HG03097 (cell line): ENCODE data around the gene PSORS1C1.

Experiments
- ATAC-seq: cut with Tn5 transposase; IDR thresholded peaks from one replicate; pipeline ENCODE4 v1.9.1; 2021; ENCODE audit not compliant: unreplicated experiment, low FRiP score

PSORS1C1 gene

DNA sequence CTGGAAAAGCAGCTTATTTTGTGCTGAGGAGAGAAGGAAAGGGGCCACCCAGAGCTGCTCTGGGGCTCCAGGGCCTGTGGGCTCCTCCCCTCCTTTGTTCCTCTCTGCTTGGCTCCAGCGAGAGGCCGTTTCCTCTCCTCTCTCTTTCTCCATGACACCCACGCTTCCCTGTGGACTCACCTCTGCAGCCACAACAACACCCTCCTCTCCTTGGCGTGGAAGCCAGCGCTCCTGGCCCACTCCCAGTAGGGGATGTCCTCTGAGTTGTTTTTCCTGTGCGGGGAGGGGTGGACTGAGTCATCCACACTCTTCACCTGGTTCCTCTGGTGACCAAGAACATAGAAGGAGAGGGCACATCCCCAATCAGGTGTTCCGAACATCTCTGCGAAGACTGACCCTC is 10.6 kb downstream of the PSORS1C1 start:
- ATAC-seq = no peak

DNA sequence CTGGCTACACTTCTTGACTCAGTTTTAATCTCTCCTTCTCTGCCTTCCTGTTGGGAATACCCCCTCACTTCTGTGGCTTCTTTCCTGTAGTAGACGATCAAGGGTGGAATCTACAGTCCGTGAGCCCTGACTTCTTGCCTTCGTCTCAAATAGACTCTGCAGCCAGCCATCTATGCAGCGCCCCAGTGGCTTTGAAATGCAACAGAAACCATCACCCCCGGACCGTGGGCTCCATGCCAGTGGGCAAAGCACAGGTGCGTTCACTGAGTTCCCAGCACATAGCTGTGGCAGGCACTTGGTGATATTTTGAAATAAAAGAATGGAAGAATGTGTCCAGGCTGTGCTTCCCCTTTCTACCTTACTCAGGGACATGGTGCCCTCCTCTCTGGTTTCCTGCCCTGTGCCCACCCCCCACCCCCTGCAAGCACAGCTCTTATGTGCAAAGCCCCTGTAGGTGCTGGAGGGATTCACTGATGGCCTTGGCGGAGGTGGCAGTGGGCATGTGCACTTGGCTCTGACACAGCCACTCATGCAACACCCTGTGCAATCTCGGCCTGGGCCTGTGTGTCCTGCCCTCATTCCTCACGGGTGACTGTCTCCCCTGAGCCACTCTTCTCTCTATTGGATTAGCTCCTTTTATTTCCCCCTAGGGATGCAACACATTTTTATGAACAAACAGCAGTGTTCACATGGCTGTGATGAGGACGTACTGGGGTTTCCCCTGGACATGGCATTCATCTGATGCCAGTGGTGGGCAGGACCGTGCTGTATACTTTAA is 11.2 kb downstream of the PSORS1C1 start:
- no peak for ATAC-seq

- ATAC-seq = no peak
Measured at GRCh38 chr6:31126396-31127175, 12.0 kb downstream of the PSORS1C1 start.

- no peak for ATAC-seq
Measured at GRCh38 chr6:31128093-31128676, 13.6 kb downstream of the PSORS1C1 start.

- ATAC-seq = no peak
Measured at GRCh38 chr6:31129130-31129529, 14.5 kb downstream of the PSORS1C1 start.

GRCh38 chr6:31130751-31131150 is 16.2 kb downstream of the PSORS1C1 start:
- no peak for ATAC-seq

GRCh38 chr6:31131595-31131994 is 17.0 kb downstream of the PSORS1C1 start:
- no peak for ATAC-seq

GRCh38 chr6:31132806-31133205 is 18.2 kb downstream of the PSORS1C1 start:
- no peak for ATAC-seq

- no peak for ATAC-seq
Measured at GRCh38 chr6:31135710-31136109, 21.1 kb downstream of the PSORS1C1 start.

DNA sequence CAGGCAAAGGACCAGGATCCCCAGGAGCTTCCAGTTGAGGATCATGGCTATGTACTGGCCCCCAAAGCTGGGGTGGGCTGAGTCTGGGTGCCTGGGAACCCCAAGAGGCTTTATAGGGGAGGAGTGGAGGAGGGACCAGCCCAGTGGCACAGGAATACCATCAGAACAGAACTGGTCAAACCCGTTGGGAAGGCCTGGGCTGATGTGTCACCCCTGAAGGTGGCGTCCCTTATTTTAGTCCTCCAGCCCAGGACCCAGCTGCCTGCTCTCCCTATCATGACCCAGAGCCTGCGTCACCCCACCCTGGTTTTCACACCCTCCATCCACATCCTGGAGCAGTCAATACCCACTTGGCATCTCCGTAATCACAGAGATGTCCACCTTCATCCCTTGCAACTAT is 24.4 kb downstream of the PSORS1C1 start, which contains the start of gene PSORS1C2:
PSORS1C2 (minus strand) TSS at position 85 of the 400 bp plus-strand sequence; CDS start at position 45, 40 bp downstream.
- ATAC-seq = no peak

- ATAC-seq = no peak
Measured at GRCh38 chr6:31139599-31139998, 25.0 kb downstream of the PSORS1C1 start.

DNA sequence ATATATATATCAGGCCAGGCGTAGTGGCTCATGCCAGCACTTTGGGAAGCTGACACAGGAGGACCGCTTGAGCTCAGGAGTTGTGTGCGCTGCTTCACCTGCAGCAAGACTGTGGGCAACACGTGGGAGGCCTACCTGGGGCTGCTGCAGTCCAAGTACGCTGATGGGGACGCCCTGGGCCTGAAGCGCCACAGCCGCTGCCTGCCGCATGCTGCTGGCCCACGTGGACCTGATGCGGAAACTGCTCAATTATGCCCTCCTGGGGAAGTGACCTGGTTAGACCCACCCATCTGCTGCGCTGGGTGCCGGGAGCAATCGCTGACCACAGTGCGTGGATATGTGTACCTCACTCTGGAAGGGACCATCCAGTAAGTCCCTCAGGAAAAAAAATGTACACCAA is 26.0 kb downstream of the PSORS1C1 start:
- no peak for ATAC-seq

DNA sequence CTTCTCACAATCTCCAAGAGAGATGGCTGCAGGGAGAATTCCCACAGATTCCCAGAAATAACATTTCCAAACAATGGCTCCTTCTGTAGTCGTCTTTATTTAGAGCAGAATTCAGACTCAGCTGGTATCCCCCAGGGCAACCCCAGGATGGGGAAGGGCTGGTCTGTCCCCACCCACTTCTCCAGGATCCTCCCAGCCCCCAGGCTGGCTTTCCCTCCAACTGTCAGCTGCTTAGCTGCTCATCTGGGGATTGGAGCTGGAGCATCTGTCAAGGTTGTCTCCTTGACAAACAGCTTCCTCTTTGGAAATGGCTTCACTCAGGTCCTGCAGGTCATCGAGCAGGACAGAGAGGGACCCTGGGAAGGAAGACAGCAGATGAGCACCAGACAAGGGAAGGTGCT is 27.8 kb downstream of the PSORS1C1 start:
- no peak for ATAC-seq

- no peak for ATAC-seq
Measured at GRCh38 chr6:31143148-31143547, 28.5 kb downstream of the PSORS1C1 start.

DNA sequence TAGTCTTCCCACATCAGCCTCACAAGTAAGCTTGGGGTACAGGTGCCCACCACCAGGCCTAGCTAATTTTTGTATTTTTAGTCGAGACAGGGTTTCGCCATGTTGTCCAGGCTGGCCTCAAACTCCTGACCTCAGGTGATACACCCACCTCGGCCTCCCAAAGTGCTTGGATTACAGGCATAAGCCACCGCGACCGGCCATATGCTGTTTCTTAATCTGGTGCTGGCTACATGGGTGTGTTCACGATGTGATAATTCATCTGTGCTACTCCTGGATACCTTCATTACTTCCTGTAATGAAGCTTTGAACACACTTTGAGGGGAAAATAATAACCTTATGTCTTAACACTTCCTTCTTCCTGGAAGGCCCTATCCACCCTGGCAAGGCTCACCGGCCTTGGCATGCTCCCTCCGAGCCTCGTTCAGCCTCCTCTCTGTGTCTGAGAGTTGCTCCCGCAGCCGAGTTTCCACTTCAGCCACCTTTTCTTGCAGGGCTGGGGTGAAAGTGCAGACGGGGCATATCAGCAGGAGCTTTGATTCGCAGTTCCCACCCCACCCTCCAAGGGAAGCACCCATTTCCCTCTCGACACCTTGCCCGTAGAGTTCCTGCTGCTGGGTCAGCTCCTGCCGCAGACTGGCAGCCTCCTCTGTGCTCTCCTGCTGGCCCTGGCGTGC is 29.8 kb downstream of the PSORS1C1 start:
- no peak for ATAC-seq

DNA sequence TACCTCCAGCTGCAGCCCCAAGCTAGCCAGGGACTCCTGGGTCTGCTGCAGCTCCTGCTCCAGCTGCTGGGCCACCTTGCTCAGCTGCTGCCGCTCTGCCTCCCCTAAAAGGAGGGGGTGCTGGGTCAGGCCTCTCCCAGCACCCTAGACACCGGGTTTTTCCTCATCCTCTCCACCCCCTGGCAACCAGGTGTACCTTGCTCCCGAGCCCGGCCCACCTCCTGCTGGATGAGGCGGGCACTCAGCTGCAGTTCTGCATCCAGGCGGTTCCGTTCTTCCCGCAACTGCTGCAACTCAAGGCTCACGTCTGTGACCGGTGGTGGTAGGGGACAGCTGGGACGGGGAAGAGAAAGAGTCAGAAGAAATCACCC is 30.4 kb downstream of the PSORS1C1 start:
- ATAC-seq = no peak

DNA sequence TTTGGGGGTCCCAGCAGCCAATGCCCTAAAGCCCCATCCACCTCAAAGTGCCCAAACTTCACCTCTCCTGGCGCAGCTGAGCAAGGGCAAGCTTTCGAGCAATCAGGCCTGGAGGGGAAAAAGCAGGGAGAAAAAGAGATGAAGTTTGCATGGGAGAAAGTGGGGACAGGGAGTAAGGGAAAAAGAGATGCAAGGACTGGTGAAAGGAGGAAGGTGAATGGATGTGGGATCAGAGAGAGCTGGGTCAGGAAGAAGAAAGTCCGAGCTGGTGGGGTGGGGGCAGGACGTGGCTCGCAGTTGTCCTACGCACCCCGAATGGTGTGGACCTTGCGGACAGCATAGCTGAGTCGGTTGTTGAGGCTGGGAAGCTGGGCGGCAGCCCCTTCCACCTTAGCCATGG is 30.8 kb downstream of the PSORS1C1 start:
- ATAC-seq = no peak

- no peak for ATAC-seq
Measured at GRCh38 chr6:31149827-31150447, 35.3 kb downstream of the PSORS1C1 start.

DNA sequence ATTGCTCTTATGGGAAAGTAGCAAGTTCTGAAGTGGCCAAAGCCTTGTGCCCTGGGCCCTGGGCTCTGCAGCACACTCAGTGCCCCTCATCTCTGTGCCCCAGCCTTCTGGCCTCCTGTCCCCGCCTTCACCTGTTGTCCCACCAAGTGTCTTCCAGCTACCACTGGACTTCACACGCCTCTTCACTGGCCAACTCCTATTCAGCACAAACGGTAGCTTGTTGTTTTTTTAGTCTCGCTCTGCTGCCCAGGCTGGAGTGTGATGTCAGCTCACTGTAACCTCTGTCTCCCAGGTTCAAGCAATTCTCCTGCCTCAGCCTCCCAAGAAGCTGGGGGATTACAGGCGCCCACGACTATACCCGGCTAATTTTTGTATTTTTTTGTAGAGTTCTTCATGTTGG is 38.2 kb downstream of the PSORS1C1 start:
- no peak for ATAC-seq

- no peak for ATAC-seq
Measured at GRCh38 chr6:31154436-31154835, 39.8 kb downstream of the PSORS1C1 start.

GRCh38 chr6:31156641-31157040 is 42.0 kb downstream of the PSORS1C1 start:
- ATAC-seq = no peak
